Measurements from ENCODE around the gene EFNA5.

DNA sequence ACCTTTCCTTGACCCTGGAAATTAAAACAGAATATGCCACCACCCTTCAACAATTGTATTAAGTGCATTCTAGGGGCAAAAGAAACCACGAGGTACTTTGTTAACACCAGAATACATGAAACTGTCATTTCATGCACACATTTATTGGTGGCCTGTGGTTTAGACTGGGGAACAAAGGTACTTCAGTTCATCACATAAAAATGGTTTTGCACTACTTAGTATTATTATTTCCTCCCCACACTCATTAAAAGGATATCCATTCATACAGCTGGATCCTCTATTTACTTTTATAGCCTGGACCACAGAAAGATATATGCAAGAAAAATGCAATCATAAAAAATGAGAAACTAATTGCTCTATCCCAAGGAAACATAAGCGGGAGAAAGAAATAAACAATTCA is 230.9 kb downstream of the EFNA5 start:
- TF ChIP-seq YY1 (IDR thresholded peaks at IDR 0.05; ENCODE audit: insufficient read depth, insufficient read length) (no peak), SUZ12 (IDR thresholded peaks at IDR 0.05; ENCODE audit: extremely low read depth, insufficient read depth, insufficient read length) (no peak)

Measured in NT2/D1 (cell line).